ENCODE data around the gene RAB34. TPM values are rescaled to one million over a fixed set of nuclear protein-coding genes. Genes with fewer than 3 reads are reported as not detected.

Gene RAB34
- total and polyA plus RNA-seq, 2 donors (not counting 3 experiments of a cell fraction or from before 2014, with no cell fraction given): 62.3 to 113 TPM

- intact Hi-C loops (cut with micrococcal nuclease) (no loop called here), dilution Hi-C loops (cut with MboI; ENCODE audit: extremely low pct_ligation_motif_present, low sequenced_read_pairs) (no loop called here)
- Histone ChIP-seq H4K20me1 (replicated peaks; ENCODE audit: control insufficient read depth, extremely low read depth, insufficient read depth, low read length) (no peaks in the 10 kb centered on the region), H3K4me1 (ENCODE audit: control insufficient read depth, extremely low read depth, insufficient read depth, low read length) (peaks cover 28% of the 10 kb centered on the region), H3K27me3 (ENCODE audit: control insufficient read depth in 2 of 2, insufficient read depth in 2 of 2, low read length in 2 of 2) (no peaks in the 10 kb centered on the region), H3K27ac (ENCODE audit: insufficient read depth, low read depth, low read length) (no peak overlapping the region), H3K9me1 (replicated peaks; ENCODE audit: control insufficient read depth, extremely low read depth, insufficient read depth, low read length) (no peaks in the 10 kb centered on the region), H3K9me3 (replicated peaks; ENCODE audit: control insufficient read depth, insufficient read depth, low read length) (no peaks in the 10 kb centered on the region), H3K4me3 (replicated peaks in 1 of 3; ENCODE audit: insufficient read depth in 1 of 3, low read depth in 1 of 3, low read length in 3 of 3) (peak overlapping the region in 1 of 3 experiments; percentile 86), H3K4me2 (ENCODE audit: insufficient read depth, low read length) (peak overlapping the region; percentile 84), H2AFZ (ENCODE audit: low read depth, low read length) (no peak overlapping the region), H3K79me2 (ENCODE audit: control insufficient read depth, insufficient read depth, low read length) (peaks cover 31% of the 10 kb centered on the region), H3K36me3 (ENCODE audit: control insufficient read depth in 2 of 2, extremely low read depth in 1 of 2, insufficient read depth in 2 of 2, low read length in 2 of 2) (peaks cover 4 to 20% of the 10 kb centered on the region in 2 experiments), H3K9ac (replicated peaks; ENCODE audit: extremely low read depth, insufficient read depth, low read length) (no peak overlapping the region)
- DNase-seq (ENCODE audit: low read depth, low spot score): no peak
- peak; percentile 33 for FAIRE-seq
- POLR2A ChIA-PET: interaction anchor here (0.6 to 6.3 kb wide), 2 partner anchors 19 to 102 kb away, joined by 7 to 45 read pairs; partner anchors contain the start of genes NEK8 and TLCD1
- BruUV-seq (replicated peaks): no TSS peak
- CTCF ChIA-PET: interaction anchor here (2.0 to 16.6 kb wide), 3 partner anchors 17 to 208 kb away, joined by 9 to 602 read pairs (median 15); partner anchors contain the start of genes NEK8 and TLCD1
- TF ChIP-seq POLR2AphosphoS5 (IDR thresholded peaks at IDR 0.05; ENCODE audit: insufficient read depth, low read depth, low read length): no peak
- TF ChIP-seq JUN (IDR thresholded peaks at IDR 0.05; ENCODE audit: borderline replicate concordance, insufficient read depth, insufficient read length, low read depth): no peak
- no peak for TF ChIP-seq FOS (IDR thresholded peaks at IDR 0.05; ENCODE audit: borderline replicate concordance, insufficient read depth, low read length)
- no peak for TF ChIP-seq GATA2 (IDR thresholded peaks at IDR 0.05; ENCODE audit: insufficient read depth, insufficient read length, low read depth, low read length)
- TF ChIP-seq MYC (IDR thresholded peaks at IDR 0.05; ENCODE audit: low read depth, low read length): no peak
- no peak for TF ChIP-seq POLR2A (IDR thresholded peaks at IDR 0.05; ENCODE audit: low read depth, low read length)
- no peak for TF ChIP-seq EZH2 (IDR thresholded peaks at IDR 0.05; ENCODE audit: borderline replicate concordance, low read depth, low read length, severe bottlenecking)
- TF ChIP-seq, protein P1, sequence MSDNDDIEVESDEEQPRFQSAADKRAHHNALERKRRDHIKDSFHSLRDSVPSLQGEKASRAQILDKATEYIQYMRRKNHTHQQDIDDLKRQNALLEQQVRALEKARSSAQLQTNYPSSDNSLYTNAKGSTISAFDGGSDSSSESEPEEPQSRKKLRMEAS (IDR thresholded peaks at IDR 0.05; ENCODE audit: insufficient read depth, insufficient read length): no peak
- TF ChIP-seq CTCF (IDR thresholded peaks at IDR 0.05; ENCODE audit: extremely low read depth in 1 of 2, insufficient read depth in 1 of 2, low read depth in 1 of 2, low read length in 2 of 2): no peak
These were observed 28.2 kb upstream of the RAB34 start for GRCh38 chr17:28745786-28746411.

Data from endothelial cell of umbilical vein (primary cell).